Measurements from ENCODE around the gene NELL2.

Gene NELL2

GRCh38 chr12:44611538-44611937 is 264.6 kb downstream of the NELL2 start:
- H3K27ac ChIP-seq (ENCODE audit: low read length, poor library complexity, severe bottlenecking), result no peak overlapping the region
- no peak overlapping the region for H3K18ac ChIP-seq (ENCODE audit: low read depth in 1 of 2, low read length in 2 of 2)
- no peaks in the 10 kb centered on the region for H3K79me1 ChIP-seq (replicated peaks; ENCODE audit: low read length, poor library complexity, severe bottlenecking)
- no peak overlapping the region for H4K8ac ChIP-seq (ENCODE audit: low read length)
- H2AFZ ChIP-seq (ENCODE audit: low read depth, low read length), result no peak overlapping the region
- H3K9me3 ChIP-seq (ENCODE audit: control insufficient read depth, low read length), result no peaks in the 10 kb centered on the region
- DNase-seq, result no peak
- H2AK5ac ChIP-seq (ENCODE audit: low read length, severe bottlenecking), result no peak overlapping the region
- H2BK12ac ChIP-seq (ENCODE audit: low read length in 2 of 2), result no peak overlapping the region
- H2BK5ac ChIP-seq (ENCODE audit: low read depth, low read length, poor library complexity, severe bottlenecking), result no peak overlapping the region
- H2BK15ac ChIP-seq (ENCODE audit: low read depth, poor library complexity, severe bottlenecking), result no peak overlapping the region
- no peak overlapping the region for H3K23ac ChIP-seq (ENCODE audit: low read length in 2 of 2)
- H4K91ac ChIP-seq (ENCODE audit: low read length), result no peak overlapping the region
- no peak overlapping the region for H3K14ac ChIP-seq (ENCODE audit: low read length in 2 of 2)
- no peaks in the 10 kb centered on the region for H3K27me3 ChIP-seq (ENCODE audit: control insufficient read depth in 1 of 2, insufficient read depth in 1 of 2, low read length in 2 of 2)
- H3K4me2 ChIP-seq (ENCODE audit: low read length, poor library complexity, severe bottlenecking), result no peak overlapping the region
- H3K4ac ChIP-seq (ENCODE audit: low read depth in 1 of 2, low read length in 2 of 2), result no peak overlapping the region
- H3K4me1 ChIP-seq (ENCODE audit: control insufficient read depth, insufficient read depth, low read depth, low read length), result no peaks in the 10 kb centered on the region
- 63% methylated on average over 1 of the region's 1 CpG for WGBS
- no peak overlapping the region for H3K4me3 ChIP-seq (ENCODE audit: insufficient read depth in 1 of 2, low read depth in 1 of 2, low read length in 2 of 2)
- no peaks in the 10 kb centered on the region for H3K36me3 ChIP-seq (ENCODE audit: control insufficient read depth in 1 of 2, insufficient read depth in 2 of 2, low read depth in 1 of 2, low read length in 2 of 2)
- no peak overlapping the region for H2BK120ac ChIP-seq (ENCODE audit: low read depth, low read length)
- no peak overlapping the region for H3K9ac ChIP-seq (ENCODE audit: low read length)

GRCh38 chr12:44603701-44604100 is 272.4 kb downstream of the NELL2 start:
- no peak overlapping the region for H2BK5ac ChIP-seq (ENCODE audit: low read depth, low read length, poor library complexity, severe bottlenecking)
- H3K9ac ChIP-seq (ENCODE audit: low read length), result no peak overlapping the region
- H2BK120ac ChIP-seq (ENCODE audit: low read depth, low read length), result no peak overlapping the region
- H4K8ac ChIP-seq (ENCODE audit: low read length), result no peak overlapping the region
- no peaks in the 10 kb centered on the region for H3K27me3 ChIP-seq (ENCODE audit: control insufficient read depth in 1 of 2, insufficient read depth in 1 of 2, low read length in 2 of 2)
- H3K4ac ChIP-seq (ENCODE audit: low read depth in 1 of 2, low read length in 2 of 2), result no peak overlapping the region
- no peak overlapping the region for H3K14ac ChIP-seq (ENCODE audit: low read length in 2 of 2)
- DNase-seq, result no peak
- H2BK12ac ChIP-seq (ENCODE audit: low read length in 2 of 2), result no peak overlapping the region
- no peak overlapping the region for H3K27ac ChIP-seq (ENCODE audit: low read length, poor library complexity, severe bottlenecking)
- H3K4me1 ChIP-seq (ENCODE audit: control insufficient read depth, insufficient read depth, low read depth, low read length), result no peaks in the 10 kb centered on the region
- H4K91ac ChIP-seq (ENCODE audit: low read length), result no peak overlapping the region
- no peak overlapping the region for H3K18ac ChIP-seq (ENCODE audit: low read depth in 1 of 2, low read length in 2 of 2)
- no peaks in the 10 kb centered on the region for H3K79me1 ChIP-seq (replicated peaks; ENCODE audit: low read length, poor library complexity, severe bottlenecking)
- no CpG with 5 or more reads among the region's 1 CpG for WGBS
- H2AFZ ChIP-seq (ENCODE audit: low read depth, low read length), result no peak overlapping the region
- no peak overlapping the region for H3K4me3 ChIP-seq (ENCODE audit: insufficient read depth in 1 of 2, low read depth in 1 of 2, low read length in 2 of 2)
- H2AK5ac ChIP-seq (ENCODE audit: low read length, severe bottlenecking), result no peak overlapping the region
- H3K4me2 ChIP-seq (ENCODE audit: low read length, poor library complexity, severe bottlenecking), result no peak overlapping the region
- H3K9me3 ChIP-seq (ENCODE audit: control insufficient read depth, low read length), result no peaks in the 10 kb centered on the region
- no peak overlapping the region for H2BK15ac ChIP-seq (ENCODE audit: low read depth, poor library complexity, severe bottlenecking)
- no peaks in the 10 kb centered on the region for H3K36me3 ChIP-seq (ENCODE audit: control insufficient read depth in 1 of 2, insufficient read depth in 2 of 2, low read depth in 1 of 2, low read length in 2 of 2)
- no peak overlapping the region for H3K23ac ChIP-seq (ENCODE audit: low read length in 2 of 2)

DNA sequence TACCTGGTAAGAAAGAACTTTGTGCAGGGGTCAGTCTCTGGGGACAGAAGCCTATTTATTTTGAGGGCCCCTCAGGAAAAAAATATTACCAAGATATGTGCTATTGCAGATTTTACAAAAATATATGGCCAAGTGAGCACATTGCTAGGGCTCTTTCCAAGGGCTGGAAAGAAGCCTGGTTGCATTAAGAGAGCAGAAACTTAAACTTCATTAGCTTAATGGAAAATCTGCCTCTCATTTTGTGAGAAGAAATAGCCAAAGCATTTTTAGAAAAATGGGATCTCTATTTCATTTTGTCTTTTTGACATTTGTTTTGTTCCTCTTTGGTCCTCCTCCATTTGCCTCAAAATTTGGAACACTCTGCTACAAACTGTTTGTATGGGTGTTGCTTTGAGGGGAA is 283.5 kb downstream of the NELL2 start:
- Histone ChIP-seq H3K18ac (ENCODE audit: low read depth in 1 of 2, low read length in 2 of 2) (no peak overlapping the region), H4K91ac (ENCODE audit: low read length) (no peak overlapping the region), H3K9ac (ENCODE audit: low read length) (no peak overlapping the region), H3K4me1 (ENCODE audit: control insufficient read depth, insufficient read depth, low read depth, low read length) (no peaks in the 10 kb centered on the region), H3K27ac (ENCODE audit: low read length, poor library complexity, severe bottlenecking) (no peak overlapping the region), H3K14ac (ENCODE audit: low read length in 2 of 2) (no peak overlapping the region), H2BK15ac (ENCODE audit: low read depth, poor library complexity, severe bottlenecking) (no peak overlapping the region), H3K9me3 (ENCODE audit: control insufficient read depth, low read length) (no peaks in the 10 kb centered on the region), H3K4ac (ENCODE audit: low read depth in 1 of 2, low read length in 2 of 2) (no peak overlapping the region), H3K4me3 (ENCODE audit: insufficient read depth in 1 of 2, low read depth in 1 of 2, low read length in 2 of 2) (no peak overlapping the region), H4K8ac (ENCODE audit: low read length) (no peak overlapping the region), H3K79me1 (replicated peaks; ENCODE audit: low read length, poor library complexity, severe bottlenecking) (no peaks in the 10 kb centered on the region), H3K36me3 (ENCODE audit: control insufficient read depth in 1 of 2, insufficient read depth in 2 of 2, low read depth in 1 of 2, low read length in 2 of 2) (no peaks in the 10 kb centered on the region), H2BK12ac (ENCODE audit: low read length in 2 of 2) (no peak overlapping the region), H3K23ac (ENCODE audit: low read length in 2 of 2) (no peak overlapping the region), H3K27me3 (ENCODE audit: control insufficient read depth in 1 of 2, insufficient read depth in 1 of 2, low read length in 2 of 2) (no peaks in the 10 kb centered on the region), H3K4me2 (ENCODE audit: low read length, poor library complexity, severe bottlenecking) (no peak overlapping the region), H2BK120ac (ENCODE audit: low read depth, low read length) (no peak overlapping the region), H2BK5ac (ENCODE audit: low read depth, low read length, poor library complexity, severe bottlenecking) (no peak overlapping the region), H2AFZ (ENCODE audit: low read depth, low read length) (no peak overlapping the region), H2AK5ac (ENCODE audit: low read length, severe bottlenecking) (no peak overlapping the region)
- DNase-seq, result no peak

GRCh38 chr12:44589697-44590096 is 286.4 kb downstream of the NELL2 start:
- no peak overlapping the region for H3K4me2 ChIP-seq (ENCODE audit: low read length, poor library complexity, severe bottlenecking)
- no peak overlapping the region for H3K18ac ChIP-seq (ENCODE audit: low read depth in 1 of 2, low read length in 2 of 2)

More at GRCh38 chr12:44589697-44590096, 286.4 kb downstream of the NELL2 start:
- Histone ChIP-seq H3K9ac (ENCODE audit: low read length) (no peak overlapping the region), H4K8ac (ENCODE audit: low read length) (no peak overlapping the region), H3K23ac (ENCODE audit: low read length in 2 of 2) (no peak overlapping the region), H3K27me3 (ENCODE audit: control insufficient read depth in 1 of 2, insufficient read depth in 1 of 2, low read length in 2 of 2) (no peaks in the 10 kb centered on the region), H2BK12ac (ENCODE audit: low read length in 2 of 2) (no peak overlapping the region), H3K14ac (ENCODE audit: low read length in 2 of 2) (no peak overlapping the region), H2AK5ac (ENCODE audit: low read length, severe bottlenecking) (no peak overlapping the region), H2BK120ac (ENCODE audit: low read depth, low read length) (no peak overlapping the region), H3K4me1 (ENCODE audit: control insufficient read depth, insufficient read depth, low read depth, low read length) (no peaks in the 10 kb centered on the region), H2AFZ (ENCODE audit: low read depth, low read length) (no peak overlapping the region), H3K4me3 (ENCODE audit: insufficient read depth in 1 of 2, low read depth in 1 of 2, low read length in 2 of 2) (no peak overlapping the region), H2BK15ac (ENCODE audit: low read depth, poor library complexity, severe bottlenecking) (no peak overlapping the region), H2BK5ac (ENCODE audit: low read depth, low read length, poor library complexity, severe bottlenecking) (no peak overlapping the region), H3K79me1 (replicated peaks; ENCODE audit: low read length, poor library complexity, severe bottlenecking) (no peaks in the 10 kb centered on the region), H3K36me3 (ENCODE audit: control insufficient read depth in 1 of 2, insufficient read depth in 2 of 2, low read depth in 1 of 2, low read length in 2 of 2) (no peaks in the 10 kb centered on the region), H4K91ac (ENCODE audit: low read length) (no peak overlapping the region), H3K4ac (ENCODE audit: low read depth in 1 of 2, low read length in 2 of 2) (no peak overlapping the region), H3K9me3 (ENCODE audit: control insufficient read depth, low read length) (no peaks in the 10 kb centered on the region), H3K27ac (ENCODE audit: low read length, poor library complexity, severe bottlenecking) (no peak overlapping the region)
- DNase-seq, result no peak

Measured in mesenchymal stem cell (in vitro differentiated cells and primary cell).